Panc1 (cell line): ENCODE data around the gene ELF3. TPM values are rescaled to one million over a fixed set of nuclear protein-coding genes. Genes with fewer than 3 reads are reported as not detected.

Experiments used
- ATAC-seq: fragments of 200-7000 bp; cut with Tn5 transposase; 2 replicates; pipeline ENCODE4 v1.9.1; 2020; ENCODE audit warnings: mild to moderate bottlenecking, moderate library complexity
- BruUV-seq: library from RNA; stranded (reverse); fragments of 400-500 nt; replicated peaks from 2 replicates; lab custom pipeline; 2021; lab: Mats Ljungman, UMichigan
- CTCF ChIA-PET: fragments of 300-600 bp; sonication (Branson Sonifier 250); formaldehyde crosslinking; loops from one replicate; lab custom pipeline; 2022; ENCODE audit warnings: antibody characterized with exemption; lab: Charles Lee
- POLR2A ChIA-PET: fragments of 300-600 bp; sonication (Branson Sonifier 250); formaldehyde crosslinking; loops from one replicate; lab custom pipeline; 2022; ENCODE audit warnings: antibody characterized with exemption; lab: Charles Lee
- DNase-seq: peaks from one replicate; pipeline ENCODE4 v3.0.0-alpha.2; 2010; ENCODE audit warnings: low read depth, low spot score
- H3K27ac ChIP-seq: 2 replicates; pipeline ENCODE4 v1.5.1; 2011; ENCODE audit warnings: mild to moderate bottlenecking, low read length, inconsistent platforms
- H3K27me3 ChIP-seq: fragments of 200-500 bp; sonication (Bioruptor generic); 2 replicates; pipeline ENCODE4 v1.6.0; 2014; ENCODE audit warnings: low read length, inconsistent platforms; ENCODE audit not compliant: control insufficient read depth, insufficient read depth
- H3K36me3 ChIP-seq: fragments of 200-500 bp; sonication (Bioruptor generic); 2 replicates; pipeline ENCODE4 v1.5.1; 2014; ENCODE audit warnings: inconsistent platforms, mild to moderate bottlenecking, low read length, moderate library complexity; ENCODE audit not compliant: control insufficient read depth, insufficient read depth
- H3K4me1 ChIP-seq: 2 replicates; pipeline ENCODE4 v1.5.1; 2011; ENCODE audit warnings: inconsistent platforms, mild to moderate bottlenecking, low read length, moderate library complexity; ENCODE audit not compliant: control insufficient read depth, insufficient read depth
- H3K4me3 ChIP-seq, 2 experiments: 2 replicates each; pipeline ENCODE4 v1.5.1; 2011 to 2012; ENCODE audit warnings: low read depth in 2 of 2, low read length in 2 of 2, mild to moderate bottlenecking in 2 of 2, inconsistent platforms in 1 of 2, moderate library complexity in 1 of 2
- H3K9me3 ChIP-seq: fragments of 200-500 bp; sonication (Bioruptor generic); 2 replicates; pipeline ENCODE4 v1.5.1; 2014; ENCODE audit warnings: low read depth, mild to moderate bottlenecking, inconsistent platforms, low read length, moderate library complexity; ENCODE audit not compliant: control insufficient read depth, insufficient read depth
- POLR2AphosphoS5 ChIP-seq: IDR thresholded peaks from 2 replicates; pipeline ENCODE4 v1.6.1; 2012; ENCODE audit warnings: mild to moderate bottlenecking, low read depth, low read length, moderate library complexity
- REST ChIP-seq, 2 experiments: IDR thresholded peaks; 2 replicates each; pipeline ENCODE4 v1.6.1; 2011 to 2012; ENCODE audit warnings: low read depth in 2 of 2, control low read depth in 1 of 2, low read length in 1 of 2, mild to moderate bottlenecking in 1 of 2, moderate library complexity in 1 of 2; ENCODE audit not compliant: insufficient read depth in 1 of 2
- SIN3A ChIP-seq: IDR thresholded peaks from 2 replicates; pipeline ENCODE4 v1.6.1; 2012; ENCODE audit warnings: low read depth, mild to moderate bottlenecking, low read length, moderate library complexity, borderline replicate concordance; ENCODE audit not compliant: insufficient read depth
- TCF7L2 ChIP-seq: IDR thresholded peaks from 2 replicates; pipeline ENCODE4 v1.6.1; 2011; ENCODE audit warnings: mild to moderate bottlenecking, low read depth, low read length, inconsistent platforms
- in situ Hi-C: cut with HindIII; loops from 2 replicates; pipeline ENCODE4 v1.10.0; 2016; ENCODE audit warnings: low sequenced_read_pairs, low pct_unique_long_range_greater_than_20kb
- intact Hi-C: fragments of 100-400 bp; cut with micrococcal nuclease; formaldehyde crosslinking; loops from one replicate; pipeline ENCODE4 v1.10.0; 2022; ENCODE audit not compliant: unreplicated experiment
- total RNA-seq: library from RNA; stranded (reverse); gene quantifications from one replicate; pipeline ENCODE4 v1.2.1, GENCODE V29; 2021; ENCODE audit not compliant: unreplicated experiment
- TF ChIP-seq, protein P1 (sequence below): fragments of 450-650 bp; IDR thresholded peaks from 2 replicates; pipeline ENCODE4 v1.5.1; 2017; ENCODE audit warnings: mild to moderate bottlenecking

The ELF3 gene
- total RNA-seq, 1 experiment from 2014 or later: 126 TPM

GRCh38 chr1:201982623-201983379, 27.6 kb upstream of the ELF3 start, which contains the start of gene RNPEP:
Gene RNPEP, plus strand, starts transcription at chr1:201982648. Its CDS starts 19 bp downstream, at chr1:201982667.
- no peak for DNase-seq
- Histone ChIP-seq H3K4me3 (peak within 1 kb of the TSS; percentile 74 to 76), H3K36me3 (no peaks in the 10 kb centered on the region), H3K27ac (peak within 1 kb of the TSS; percentile 94), H3K4me1 (peaks cover 8% of the 10 kb centered on the region), H3K27me3 (no peaks in the 10 kb centered on the region), H3K9me3 (no peaks in the 10 kb centered on the region)
- TF ChIP-seq, protein P1, sequence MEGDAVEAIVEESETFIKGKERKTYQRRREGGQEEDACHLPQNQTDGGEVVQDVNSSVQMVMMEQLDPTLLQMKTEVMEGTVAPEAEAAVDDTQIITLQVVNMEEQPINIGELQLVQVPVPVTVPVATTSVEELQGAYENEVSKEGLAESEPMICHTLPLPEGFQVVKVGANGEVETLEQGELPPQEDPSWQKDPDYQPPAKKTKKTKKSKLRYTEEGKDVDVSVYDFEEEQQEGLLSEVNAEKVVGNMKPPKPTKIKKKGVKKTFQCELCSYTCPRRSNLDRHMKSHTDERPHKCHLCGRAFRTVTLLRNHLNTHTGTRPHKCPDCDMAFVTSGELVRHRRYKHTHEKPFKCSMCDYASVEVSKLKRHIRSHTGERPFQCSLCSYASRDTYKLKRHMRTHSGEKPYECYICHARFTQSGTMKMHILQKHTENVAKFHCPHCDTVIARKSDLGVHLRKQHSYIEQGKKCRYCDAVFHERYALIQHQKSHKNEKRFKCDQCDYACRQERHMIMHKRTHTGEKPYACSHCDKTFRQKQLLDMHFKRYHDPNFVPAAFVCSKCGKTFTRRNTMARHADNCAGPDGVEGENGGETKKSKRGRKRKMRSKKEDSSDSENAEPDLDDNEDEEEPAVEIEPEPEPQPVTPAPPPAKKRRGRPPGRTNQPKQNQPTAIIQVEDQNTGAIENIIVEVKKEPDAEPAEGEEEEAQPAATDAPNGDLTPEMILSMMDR: no peak
- peak; percentile 64 for TF ChIP-seq POLR2AphosphoS5
- TF ChIP-seq SIN3A: 0 out of 2 replicates have a peak, but pooled peaks have one; percentile 49
- TF ChIP-seq REST (IDR thresholded peaks at IDR 0.05; ENCODE audit: insufficient read depth in 1 of 2, low read depth in 2 of 2, low read length in 1 of 2): no peak
- peak; percentile 3; the same call in 1 of the 2 replicates for TF ChIP-seq TCF7L2
- in situ Hi-C loops: no loop called here
- ChIA-PET POLR2A (interaction anchor here (0.5 kb wide), 1 partner anchor 31 kb away, joined by 3 read pairs; no protein-coding TSS in a partner anchor), CTCF (interaction anchor here (0.6 kb wide), 1 partner anchor 28 kb away, joined by 6 read pairs; no protein-coding TSS in a partner anchor)
- intact Hi-C loops: no loop called here
- BruUV-seq: no TSS peak
- ATAC-seq: peak; percentile 91

DNA sequence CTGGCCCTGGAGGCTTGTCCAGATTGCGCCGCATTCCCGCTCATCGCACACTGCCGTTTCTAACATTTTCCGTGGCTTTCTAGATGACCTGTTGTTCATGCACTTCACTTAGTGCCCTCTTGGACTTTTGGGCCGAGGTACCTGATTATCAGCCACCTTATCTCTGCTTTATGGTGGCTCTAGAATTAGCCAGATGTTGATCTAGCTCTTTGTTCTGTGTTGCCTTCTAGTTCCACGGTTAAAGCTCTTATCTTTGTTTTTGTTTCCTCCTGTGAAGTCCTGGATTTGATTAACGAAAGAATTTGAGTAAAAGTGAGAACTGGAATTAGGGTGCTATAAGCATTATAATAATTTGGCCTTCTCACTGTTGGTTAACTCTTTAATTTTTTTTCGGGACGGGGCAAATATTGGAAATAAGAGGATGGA, 27.0 kb upstream of the ELF3 start:
- no peak for ATAC-seq
- peak overlapping the region; percentile 94 for H3K27ac ChIP-seq
- TF ChIP-seq POLR2AphosphoS5 (peak; percentile 63; the same call in 1 of the 2 replicates), SIN3A (no peak)
- TF ChIP-seq, protein P1: no peak
- peak overlapping the region; percentile 74 to 76 for H3K4me3 ChIP-seq
- no peak for DNase-seq
- H3K27me3 ChIP-seq: no peaks in the 10 kb centered on the region
- BruUV-seq: no TSS peak
- H3K4me1 ChIP-seq: peaks cover 8% of the 10 kb centered on the region
- intact Hi-C loops: no loop called here
- in situ Hi-C loops: no loop called here
- ChIA-PET POLR2A (no interaction called here), CTCF (interaction anchor here (0.5 to 0.8 kb wide), 3 partner anchors 29 to 138 kb away, joined by 3 to 8 read pairs (median 6); no protein-coding TSS in a partner anchor)
- no peaks in the 10 kb centered on the region for H3K36me3 ChIP-seq
- H3K9me3 ChIP-seq: no peaks in the 10 kb centered on the region
